ENCODE measurements around the gene KIF3B.

The KIF3B gene

DNA sequence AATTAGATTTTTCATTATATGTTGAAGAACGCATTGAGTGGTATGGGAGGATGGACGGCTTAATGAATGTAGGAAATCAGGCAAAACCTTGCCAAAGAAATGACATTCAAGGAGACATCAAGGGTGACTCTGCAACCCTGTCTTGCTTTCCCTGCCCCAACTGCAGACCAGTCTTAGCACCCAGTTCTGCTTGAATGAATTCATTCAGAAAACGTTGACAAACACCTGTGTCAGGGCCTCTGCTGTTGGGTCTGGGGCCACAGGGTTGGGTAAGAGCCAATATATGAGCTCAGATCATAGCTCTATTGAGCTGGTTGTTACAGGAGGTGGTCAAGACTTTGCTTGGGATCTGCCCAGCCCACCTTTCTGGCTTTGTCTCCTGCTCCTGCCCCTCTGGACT, 73.0 kb downstream of the KIF3B start:
- H3K27ac ChIP-seq = no peak overlapping the region
- TF ChIP-seq CTCF (conservative IDR thresholded peaks at IDR 0.05) = no peak

DNA sequence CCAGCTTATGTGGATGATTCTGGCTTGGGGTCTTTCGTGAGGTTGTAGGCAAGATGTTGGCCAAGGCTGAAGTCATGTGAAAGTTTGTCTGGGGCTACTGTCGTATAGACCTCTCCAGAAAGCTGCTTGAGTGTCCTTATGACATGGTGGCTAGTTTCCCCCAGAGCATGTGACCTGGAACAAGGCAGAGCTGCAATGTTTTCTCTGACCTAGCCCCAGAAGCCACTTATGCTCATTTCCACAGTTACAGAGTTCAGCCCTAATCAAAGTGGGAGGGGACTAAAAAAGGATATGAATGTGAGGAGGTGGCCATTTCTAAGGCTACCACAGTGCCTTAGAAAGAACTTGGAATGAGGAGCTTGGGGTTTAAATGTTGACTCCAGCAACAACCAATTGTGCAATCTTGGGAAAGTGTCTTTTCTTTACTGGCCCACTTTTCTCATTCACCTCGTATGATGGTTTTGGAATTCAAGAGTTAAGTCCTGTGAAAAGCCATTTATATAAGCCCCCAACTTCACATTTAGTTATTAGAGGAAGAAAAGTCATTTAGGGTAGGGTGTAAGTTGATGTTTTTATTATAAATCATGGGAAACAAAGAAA, 74.8 kb downstream of the KIF3B start:
- no peak overlapping the region for H3K27ac ChIP-seq
- no peak for TF ChIP-seq CTCF (conservative IDR thresholded peaks at IDR 0.05)

DNA sequence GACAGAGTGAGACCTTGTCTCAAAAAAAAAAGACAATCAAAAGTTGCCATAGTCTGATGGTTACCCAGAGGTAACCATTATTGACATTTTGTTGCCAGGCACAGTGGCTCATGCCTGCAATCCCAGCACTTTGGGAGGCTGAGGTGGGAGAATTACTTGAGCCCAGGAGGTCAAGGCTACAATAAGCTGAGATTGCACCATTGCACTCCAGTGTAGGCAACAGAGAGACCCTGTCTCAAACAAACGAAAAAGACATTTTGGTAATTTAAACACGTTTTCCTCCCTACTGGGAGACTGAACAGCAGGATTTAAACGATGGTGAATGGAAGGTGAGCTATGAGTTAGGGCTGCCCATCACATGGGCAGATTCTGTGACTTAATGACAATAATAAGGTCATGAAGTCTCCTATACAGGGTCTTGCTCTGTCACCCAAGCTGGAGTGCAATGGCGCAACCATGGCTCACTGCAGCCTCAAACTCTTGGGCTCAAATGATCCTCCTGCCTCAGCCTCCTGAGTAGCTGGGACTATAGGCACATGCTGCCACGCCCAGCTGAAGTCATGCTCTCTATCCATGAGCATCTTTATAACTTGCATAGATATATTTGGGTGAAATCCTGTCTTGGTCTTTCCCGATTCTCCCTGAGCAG, 76.5 kb downstream of the KIF3B start:
- no peak for TF ChIP-seq CTCF (conservative IDR thresholded peaks at IDR 0.05)
- H3K27ac ChIP-seq = no peak overlapping the region

DNA sequence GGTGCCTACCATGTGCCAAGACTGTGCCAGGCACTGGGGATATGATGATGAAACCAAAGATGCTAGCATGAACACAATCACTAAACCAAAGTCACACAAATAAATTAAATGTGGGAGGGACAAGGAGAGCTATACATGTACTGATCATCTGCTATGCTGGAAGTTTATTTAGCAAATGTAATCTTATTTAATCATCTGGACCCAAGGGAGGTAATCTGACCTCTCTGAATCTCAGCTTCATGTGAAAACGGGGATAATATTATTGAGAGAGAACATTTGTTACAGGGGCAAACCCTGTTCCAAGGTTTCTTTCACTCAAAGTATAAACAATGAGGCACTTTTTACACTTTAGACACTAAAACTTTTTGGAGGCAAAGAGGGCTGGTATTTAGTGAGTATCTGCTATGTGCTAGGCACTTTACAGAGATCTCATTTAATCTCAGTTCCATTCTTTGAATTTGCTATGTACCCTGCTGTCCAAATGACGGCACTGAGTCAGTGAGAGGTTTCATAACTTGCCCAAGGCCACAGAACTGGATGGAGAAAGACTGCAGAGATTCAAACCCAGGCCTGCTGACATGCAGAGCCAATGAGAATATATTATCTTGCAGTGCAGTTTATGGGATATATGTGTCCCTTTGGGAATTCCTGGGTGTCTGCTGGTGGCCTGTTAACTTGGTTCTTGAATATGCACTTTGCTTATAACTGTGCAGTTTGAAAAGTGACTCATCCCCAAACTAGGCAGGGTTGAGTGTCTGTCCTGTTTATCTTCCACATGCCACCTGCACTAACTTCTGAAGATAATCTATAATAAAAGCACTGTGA, 77.4 kb downstream of the KIF3B start:
- no peak for TF ChIP-seq CTCF (conservative IDR thresholded peaks at IDR 0.05)
- peak overlapping the region; percentile 98; the same call in 1 of the 2 replicates for H3K27ac ChIP-seq

DNA sequence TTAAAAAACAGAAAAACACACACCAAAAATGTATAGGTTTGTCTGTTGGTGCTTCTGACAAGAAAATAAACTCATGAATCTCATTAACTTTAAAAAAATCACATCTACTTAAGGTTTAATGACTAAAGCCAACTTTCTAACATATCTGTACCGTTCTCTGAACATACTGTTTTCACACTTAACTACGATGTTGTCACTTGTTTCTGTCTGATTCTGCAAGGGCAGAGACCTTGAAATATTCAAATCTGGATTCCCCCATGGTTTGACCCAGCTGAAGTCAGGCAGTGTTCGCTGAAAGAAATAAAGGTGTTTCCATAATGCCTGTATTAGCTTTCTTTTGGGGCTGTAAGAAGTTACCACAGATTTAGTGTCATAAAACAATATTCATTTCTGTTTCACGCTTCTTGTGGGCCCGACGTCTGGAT, 78.0 kb downstream of the KIF3B start:
- TF ChIP-seq CTCF (conservative IDR thresholded peaks at IDR 0.05) = no peak
- H3K27ac ChIP-seq = peak overlapping the region; percentile 98

DNA sequence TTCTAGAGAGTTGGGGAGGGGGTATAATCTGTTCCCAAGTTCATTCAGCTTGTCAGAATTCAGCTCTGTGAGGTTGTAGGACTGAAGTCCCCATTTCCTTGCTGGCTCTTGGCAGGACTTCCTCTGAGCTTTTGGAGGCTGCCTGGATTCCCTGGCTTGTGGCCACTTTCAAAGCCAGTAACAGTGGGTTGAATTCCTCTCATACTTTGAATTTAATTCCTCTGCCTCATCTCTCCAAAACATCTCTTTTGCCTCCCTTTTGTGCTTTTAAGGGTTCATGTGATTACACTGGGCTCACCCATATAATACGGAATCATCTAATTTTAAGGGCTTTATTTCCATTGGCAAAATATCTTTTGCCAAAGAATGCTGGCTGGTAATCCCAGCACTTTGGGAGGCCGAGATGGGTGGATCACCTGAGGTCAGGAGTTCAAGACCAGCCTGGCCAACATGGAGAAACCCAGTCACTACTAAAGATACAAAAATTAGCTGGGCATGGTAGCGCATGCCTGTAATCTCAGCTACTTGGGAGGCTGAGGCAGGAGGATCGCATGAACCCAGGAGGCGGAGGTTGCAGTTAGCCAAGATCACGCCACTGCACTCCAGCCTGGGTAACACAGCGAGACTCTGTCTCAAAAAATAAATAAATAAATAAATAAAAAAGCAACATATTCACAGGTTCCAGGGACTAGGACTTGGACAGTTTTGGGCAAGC, 78.6 kb downstream of the KIF3B start:
- H3K27ac ChIP-seq = peak overlapping the region; percentile 98

- H3K27ac ChIP-seq = peak overlapping the region; percentile 98
- no peak for TF ChIP-seq CTCF (conservative IDR thresholded peaks at IDR 0.05)
These were observed 79.3 kb downstream of the KIF3B start for GRCh38 chr20:32356622-32357374.
